Tibial nerve (tissue), 4 donors: ENCODE data around the gene MED28.

Experiments
- EP300 ChIP-seq, 2 donors: sonication (generic); formaldehyde crosslinking; IDR thresholded peaks; one replicate each; pipeline ENCODE4 v1.6.1; 2017; ENCODE audit warnings: antibody characterized with exemption in 2 of 2, mild to moderate bottlenecking in 1 of 2
- POLR2A ChIP-seq, 2 donors: fragments of 450-650 bp; IDR thresholded peaks; one replicate each; pipeline ENCODE4 v1.6.1; 2017; ENCODE audit warnings: antibody characterized with exemption in 2 of 2, mild to moderate bottlenecking in 2 of 2, moderate library complexity in 2 of 2
- TF ChIP-seq, protein P1 (sequence below), 5 experiments: fragments of 200-600 bp in 3 of 5; fragments of 450-650 bp in 2 of 5; sonication (generic) in 3 of 5; IDR thresholded peaks; one replicate each; pipeline ENCODE4 v1.5.1; 2016 to 2019; ENCODE audit warnings: antibody characterized with exemption in 5 of 5, mild to moderate bottlenecking in 3 of 5, moderate library complexity in 2 of 5

DNA sequence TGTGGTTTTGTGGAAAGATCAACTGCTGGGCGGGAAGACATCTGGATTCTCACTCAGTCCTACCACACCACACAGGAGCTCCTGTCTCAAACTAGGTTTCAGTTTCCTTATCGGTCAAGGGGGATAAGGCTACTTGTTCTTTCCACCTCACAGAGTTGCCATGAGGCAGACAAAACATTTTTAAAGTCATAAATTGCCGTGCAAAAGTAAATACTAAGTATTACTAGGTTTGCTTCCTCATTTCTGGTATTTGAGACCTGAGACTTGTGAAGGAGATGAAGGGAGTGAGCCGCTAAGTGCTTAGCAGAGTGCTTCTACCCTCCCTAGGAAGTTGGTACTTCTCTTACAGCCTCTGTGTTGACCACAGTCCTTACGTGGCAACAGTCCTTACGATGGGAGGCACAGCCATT, 36.0 kb upstream of the MED28 start:
- TF ChIP-seq, protein P1, sequence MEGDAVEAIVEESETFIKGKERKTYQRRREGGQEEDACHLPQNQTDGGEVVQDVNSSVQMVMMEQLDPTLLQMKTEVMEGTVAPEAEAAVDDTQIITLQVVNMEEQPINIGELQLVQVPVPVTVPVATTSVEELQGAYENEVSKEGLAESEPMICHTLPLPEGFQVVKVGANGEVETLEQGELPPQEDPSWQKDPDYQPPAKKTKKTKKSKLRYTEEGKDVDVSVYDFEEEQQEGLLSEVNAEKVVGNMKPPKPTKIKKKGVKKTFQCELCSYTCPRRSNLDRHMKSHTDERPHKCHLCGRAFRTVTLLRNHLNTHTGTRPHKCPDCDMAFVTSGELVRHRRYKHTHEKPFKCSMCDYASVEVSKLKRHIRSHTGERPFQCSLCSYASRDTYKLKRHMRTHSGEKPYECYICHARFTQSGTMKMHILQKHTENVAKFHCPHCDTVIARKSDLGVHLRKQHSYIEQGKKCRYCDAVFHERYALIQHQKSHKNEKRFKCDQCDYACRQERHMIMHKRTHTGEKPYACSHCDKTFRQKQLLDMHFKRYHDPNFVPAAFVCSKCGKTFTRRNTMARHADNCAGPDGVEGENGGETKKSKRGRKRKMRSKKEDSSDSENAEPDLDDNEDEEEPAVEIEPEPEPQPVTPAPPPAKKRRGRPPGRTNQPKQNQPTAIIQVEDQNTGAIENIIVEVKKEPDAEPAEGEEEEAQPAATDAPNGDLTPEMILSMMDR (IDR thresholded peaks at IDR 0.05), result no peak
- TF ChIP-seq POLR2A (IDR thresholded peaks at IDR 0.05) (no peak), EP300 (IDR thresholded peaks at IDR 0.05) (no peak)
